Neural progenitor cell (in vitro differentiated cells): ENCODE results near the gene MYO1F.

Source experiments
- CTCF ChIP-seq: fragments of 200-600 bp; sonication (generic); IDR thresholded peaks from 2 replicates; pipeline ENCODE4 v1.5.1; 2017; ENCODE audit warnings: antibody characterized with exemption, mild to moderate bottlenecking
- EZH2phosphoT487 ChIP-seq: fragments of 200-600 bp; sonication (generic); IDR thresholded peaks from 2 replicates; pipeline ENCODE4 v1.6.1; 2017; ENCODE audit warnings: antibody characterized with exemption

GRCh38 chr19:8617984-8618383 is 40.7 kb upstream of the MYO1F start:
- TF ChIP-seq EZH2phosphoT487 (no peak), CTCF (no peak)
